Retinal pigment epithelial cell (primary cell): ENCODE measurements around the gene RARRES2.
A peak's percentile ranks its signal among the peaks of the same experiment; 100 is the strongest.

ENCODE experiments used
- DNase-seq: peaks from one replicate; pipeline ENCODE4 v3.0.0-alpha.2; 2010; ENCODE audit warnings: low read depth
- H3K4me3 ChIP-seq: 2 replicates; pipeline ENCODE4 v1.5.1; 2011; ENCODE audit warnings: mild to moderate bottlenecking, low read length, control low read depth, moderate library complexity
- TF ChIP-seq, protein P1 (sequence below): conservative IDR thresholded peaks from 2 replicates; pipeline ENCODE4 v1.5.1; 2011; ENCODE audit warnings: low read depth, low read length, control low read depth, inconsistent platforms

RARRES2 gene

DNA sequence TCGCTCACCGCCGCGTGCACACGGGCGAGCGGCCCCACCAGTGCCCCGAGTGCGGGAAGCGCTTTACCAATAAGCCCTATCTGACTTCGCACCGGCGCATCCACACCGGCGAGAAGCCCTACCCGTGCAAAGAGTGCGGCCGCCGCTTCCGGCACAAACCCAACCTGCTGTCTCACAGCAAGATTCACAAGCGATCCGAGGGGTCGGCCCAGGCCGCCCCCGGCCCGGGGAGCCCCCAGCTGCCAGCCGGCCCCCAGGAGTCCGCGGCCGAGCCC, 30.5 kb upstream of the RARRES2 start:
- DNase-seq, result no peak
- H3K4me3 ChIP-seq, result no peak overlapping the region
- TF ChIP-seq, protein P1, sequence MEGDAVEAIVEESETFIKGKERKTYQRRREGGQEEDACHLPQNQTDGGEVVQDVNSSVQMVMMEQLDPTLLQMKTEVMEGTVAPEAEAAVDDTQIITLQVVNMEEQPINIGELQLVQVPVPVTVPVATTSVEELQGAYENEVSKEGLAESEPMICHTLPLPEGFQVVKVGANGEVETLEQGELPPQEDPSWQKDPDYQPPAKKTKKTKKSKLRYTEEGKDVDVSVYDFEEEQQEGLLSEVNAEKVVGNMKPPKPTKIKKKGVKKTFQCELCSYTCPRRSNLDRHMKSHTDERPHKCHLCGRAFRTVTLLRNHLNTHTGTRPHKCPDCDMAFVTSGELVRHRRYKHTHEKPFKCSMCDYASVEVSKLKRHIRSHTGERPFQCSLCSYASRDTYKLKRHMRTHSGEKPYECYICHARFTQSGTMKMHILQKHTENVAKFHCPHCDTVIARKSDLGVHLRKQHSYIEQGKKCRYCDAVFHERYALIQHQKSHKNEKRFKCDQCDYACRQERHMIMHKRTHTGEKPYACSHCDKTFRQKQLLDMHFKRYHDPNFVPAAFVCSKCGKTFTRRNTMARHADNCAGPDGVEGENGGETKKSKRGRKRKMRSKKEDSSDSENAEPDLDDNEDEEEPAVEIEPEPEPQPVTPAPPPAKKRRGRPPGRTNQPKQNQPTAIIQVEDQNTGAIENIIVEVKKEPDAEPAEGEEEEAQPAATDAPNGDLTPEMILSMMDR, result no peak

DNA sequence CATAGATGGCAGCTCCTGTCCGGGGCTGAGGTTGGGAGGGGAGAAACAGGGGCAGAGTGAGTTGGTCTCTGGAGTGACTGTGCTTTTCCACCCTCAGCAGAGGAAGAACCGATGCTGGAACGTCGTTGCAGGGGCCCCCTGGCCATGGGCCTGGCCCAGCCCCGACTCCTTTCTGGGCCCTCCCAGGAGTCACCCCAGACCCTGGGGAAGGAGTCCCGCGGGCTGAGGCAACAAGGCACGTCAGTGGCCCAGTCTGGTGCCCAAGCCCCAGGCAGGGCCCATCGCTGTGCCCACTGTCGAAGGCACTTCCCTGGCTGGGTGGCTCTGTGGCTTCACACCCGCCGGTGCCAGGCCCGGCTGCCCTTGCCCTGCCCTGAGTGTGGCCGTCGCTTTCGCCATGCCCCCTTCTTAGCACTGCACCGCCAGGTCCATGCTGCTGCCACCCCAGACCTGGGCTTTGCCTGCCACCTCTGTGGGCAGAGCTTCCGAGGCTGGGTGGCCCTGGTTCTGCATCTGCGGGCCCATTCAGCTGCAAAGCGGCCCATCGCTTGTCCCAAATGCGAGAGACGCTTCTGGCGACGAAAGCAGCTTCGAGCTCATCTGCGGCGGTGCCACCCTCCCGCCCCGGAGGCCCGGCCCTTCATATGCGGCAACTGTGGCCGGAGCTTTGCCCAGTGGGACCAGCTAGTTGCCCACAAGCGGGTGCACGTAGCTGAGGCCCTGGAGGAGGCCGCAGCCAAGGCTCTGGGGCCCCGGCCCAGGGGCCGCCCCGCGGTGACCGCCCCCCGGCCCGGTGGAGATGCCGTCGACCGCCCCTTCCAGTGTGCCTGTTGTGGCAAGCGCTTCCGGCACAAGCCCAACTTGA, 29.9 kb upstream of the RARRES2 start:
- peak overlapping the region; percentile 82 for H3K4me3 ChIP-seq
- DNase-seq, result no peak
- TF ChIP-seq, protein P1, result no peak

DNA sequence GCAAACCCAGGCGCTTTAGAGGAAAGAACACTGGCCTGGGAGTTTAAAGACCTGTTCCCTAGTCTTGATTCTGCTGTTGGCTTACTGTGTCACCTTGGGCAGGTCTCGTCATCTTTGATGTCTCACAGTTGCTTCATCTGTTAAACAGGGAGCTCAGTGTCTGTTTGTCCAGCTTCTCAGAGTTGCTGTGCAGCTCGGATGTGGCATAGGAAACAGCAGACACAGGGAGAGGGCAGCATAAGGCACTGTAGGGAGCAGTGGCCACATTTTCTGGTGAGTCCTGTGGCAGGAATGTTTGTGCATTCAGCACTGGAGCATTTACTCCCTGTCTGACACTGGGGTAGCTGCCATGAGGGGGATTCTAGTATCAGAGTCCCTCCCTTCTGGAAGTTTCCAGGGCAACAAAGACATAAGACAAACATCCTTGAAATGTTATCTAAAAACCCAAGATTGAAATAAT, 29.2 kb upstream of the RARRES2 start:
- H3K4me3 ChIP-seq, result peak overlapping the region; percentile 82
- peak; percentile 47 for DNase-seq
- TF ChIP-seq, protein P1, result peak; percentile 10

DNA sequence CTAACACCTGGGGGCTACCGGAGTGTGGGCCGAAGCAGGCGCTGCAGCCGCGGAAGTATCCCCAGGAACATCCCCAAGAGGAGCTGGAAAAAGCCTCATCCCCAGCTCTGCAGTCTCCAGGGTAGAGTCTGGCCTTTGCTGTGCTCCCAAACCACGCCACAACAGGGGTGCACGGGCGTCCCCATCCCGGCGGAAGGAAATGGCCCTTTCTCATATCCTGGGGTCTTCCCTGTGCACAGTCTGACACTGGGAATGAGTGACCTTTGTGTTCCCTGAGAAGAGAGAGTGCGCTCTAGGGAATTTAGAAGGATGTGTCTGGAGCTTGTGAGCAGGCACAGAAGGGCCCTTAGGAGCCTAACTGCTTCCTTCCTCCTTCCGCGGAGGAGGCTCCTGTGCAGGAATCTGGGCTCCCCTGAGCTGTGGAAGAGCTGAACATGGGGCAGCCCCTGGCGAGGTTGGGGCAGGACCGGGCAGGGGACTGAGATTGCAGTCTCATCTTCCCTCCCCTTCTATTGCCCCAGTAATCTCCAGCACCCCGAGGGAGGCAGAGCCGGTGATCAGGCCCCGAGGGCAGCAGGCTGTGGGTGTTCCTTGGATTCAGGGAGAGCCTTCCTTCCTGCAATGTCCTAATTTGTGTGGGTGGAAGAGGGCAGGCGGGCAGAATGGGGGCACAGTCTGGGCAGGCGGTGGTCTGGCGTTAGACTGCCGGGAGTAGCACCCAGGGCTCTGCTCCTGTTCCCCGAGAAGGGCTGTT, 28.5 kb upstream of the RARRES2 start:
- no peak for DNase-seq
- peak overlapping the region; percentile 82 for H3K4me3 ChIP-seq
- TF ChIP-seq, protein P1, result no peak

DNA sequence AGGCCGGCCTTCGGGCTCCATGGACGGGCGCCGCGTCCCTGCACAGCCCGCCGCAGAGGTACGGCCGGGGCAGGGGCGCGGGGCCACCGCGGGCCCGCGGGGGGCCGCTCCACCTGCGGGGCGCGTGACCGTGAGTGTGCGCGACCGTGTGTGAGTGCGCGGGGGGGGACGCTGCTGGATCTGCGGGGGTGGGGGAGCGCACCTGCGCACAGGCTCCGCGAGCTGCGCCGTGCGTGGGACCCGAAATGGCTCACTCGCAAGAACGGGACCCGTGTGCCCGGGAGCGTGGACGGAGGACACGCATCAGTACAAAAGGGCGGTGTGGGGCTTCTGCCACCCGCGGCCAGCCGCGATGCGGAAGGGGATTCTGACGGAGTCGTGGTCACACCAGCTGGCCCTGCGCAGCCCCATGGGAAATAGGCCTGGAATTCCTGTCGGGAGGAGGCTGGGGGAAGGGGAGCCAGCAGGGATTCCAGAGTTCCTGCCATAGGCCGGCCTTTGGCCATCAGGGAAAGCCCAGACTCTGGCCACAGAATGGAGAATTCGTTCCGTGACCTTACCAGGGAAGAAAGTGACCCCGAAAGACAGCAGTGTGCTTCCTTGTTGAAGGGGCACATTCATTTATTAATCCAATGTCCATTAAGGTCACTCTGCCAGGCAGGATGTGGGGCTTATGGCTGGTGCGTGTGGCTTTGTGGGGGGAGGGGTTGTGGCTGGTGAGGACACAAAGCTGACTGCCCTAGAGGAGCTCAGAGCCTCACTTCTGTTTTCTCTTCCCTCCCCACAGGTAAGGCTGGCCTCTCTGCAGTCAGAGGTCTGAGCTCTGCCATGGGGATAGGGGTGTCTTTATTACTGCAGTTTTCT, 27.7 kb upstream of the RARRES2 start:
- TF ChIP-seq, protein P1, result no peak
- peak overlapping the region; percentile 82 for H3K4me3 ChIP-seq
- DNase-seq, result peak; percentile 48

DNA sequence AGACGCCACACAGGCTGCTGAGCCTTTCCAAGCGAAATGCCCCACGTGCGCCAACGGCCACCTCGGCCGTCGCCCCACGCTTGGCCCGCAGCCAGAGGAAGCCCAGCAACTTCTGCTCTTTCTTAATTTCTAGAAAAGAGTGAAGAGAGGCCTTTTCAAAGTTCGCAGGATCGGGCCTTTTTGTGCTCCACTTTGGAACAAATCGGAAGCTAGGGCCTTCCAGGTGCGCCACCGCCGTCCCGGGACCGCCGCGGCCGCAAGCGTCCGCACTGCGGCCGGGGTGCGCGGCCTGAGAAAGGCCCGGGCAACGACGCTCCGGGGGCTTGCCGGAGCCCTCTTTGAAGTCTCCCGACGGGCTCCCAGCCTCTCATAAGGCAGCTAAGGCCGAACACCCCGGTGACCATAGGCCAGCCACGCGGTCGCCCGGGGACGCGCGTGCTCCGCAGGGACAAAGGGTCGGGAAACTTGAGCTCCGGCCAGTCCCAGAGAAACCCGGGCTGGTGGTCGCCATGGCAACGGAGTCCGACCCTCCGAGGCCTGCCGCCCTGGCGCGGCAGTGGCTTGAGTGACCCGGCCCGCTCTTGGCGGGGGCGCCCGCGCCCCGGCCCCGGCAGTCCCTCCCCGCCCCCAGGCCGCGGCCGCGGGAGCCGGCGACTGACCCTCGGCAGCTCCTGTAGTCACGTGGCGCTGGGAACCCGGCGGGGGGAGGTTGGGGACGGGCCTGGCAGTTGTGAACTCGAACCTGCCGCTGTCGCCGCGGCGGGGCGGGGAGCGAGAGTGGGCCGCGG, 26.9 kb upstream of the RARRES2 start, which contains the start of gene REPIN1:
Gene REPIN1 (plus strand): TSS at position 727 of the 788 bp plus-strand sequence. CDS start 890 bp downstream, outside the sequence.
- DNase-seq, result peak; percentile 50
- peak within 1 kb of the TSS; percentile 82 for H3K4me3 ChIP-seq
- TF ChIP-seq, protein P1, result no peak
